GM12878 (cell line): Measurements from ENCODE around the gene MRPL38. TPM values are rescaled to one million over a fixed set of nuclear protein-coding genes. Genes with fewer than 3 reads are reported as not detected.

Source experiments
- ATAC-seq: fragments of 200-7000 bp; cut with Tn5 transposase; 3 replicates; pipeline ENCODE4 v1.9.1; 2020; ENCODE audit warnings: mild to moderate bottlenecking, moderate library complexity
- BruUV-seq: library from RNA; stranded (reverse); fragments of 400-500 nt; replicated peaks from 2 replicates; lab custom pipeline; 2021; lab: Mats Ljungman, UMichigan
- CTCF ChIA-PET: fragments of 300-600 bp; sonication (Branson Sonifier 250); formaldehyde crosslinking; extraction: SDS; loops from one replicate; lab custom pipeline; 2021; ENCODE audit warnings: inconsistent platforms; lab: Yijun Ruan, JAX
- POLR2A ChIA-PET: fragments of 350-600 bp; formaldehyde crosslinking; extraction: SDS; loops from one replicate; lab custom pipeline; 2021; ENCODE audit warnings: inconsistent platforms; lab: Charles Lee
- RAD21 ChIA-PET: fragments of 300-600 bp; sonication (Branson Sonifier 250); formaldehyde crosslinking; loops from one replicate; lab custom pipeline; 2023; ENCODE audit warnings: antibody characterized with exemption; ENCODE audit not compliant: unreplicated experiment; lab: Charles Lee
- SMC1A ChIA-PET: fragments of 300-600 bp; sonication (Branson Sonifier 250); formaldehyde crosslinking; loops from one replicate; lab custom pipeline; 2023; ENCODE audit not compliant: unreplicated experiment, uncharacterized antibody; lab: Charles Lee
- DNase-seq: peaks from one replicate; pipeline ENCODE4 v3.0.0-alpha.2; 2011; ENCODE audit warnings: low read depth, low spot score
- FAIRE-seq: peaks from 3 replicates; lab custom pipeline; 2011; peaks lifted over from hg19 to GRCh38; lab: Jason Lieb, UNC
- H2AFZ ChIP-seq: 2 replicates; pipeline ENCODE4 v1.6.0; 2011; ENCODE audit warnings: low read depth, low read length, control low read depth; ENCODE audit not compliant: control insufficient read depth
- H3K27ac ChIP-seq: 2 replicates; pipeline ENCODE4 v1.5.1; 2011; ENCODE audit warnings: control low read depth; ENCODE audit not compliant: control insufficient read depth, insufficient read depth
- H3K27me3 ChIP-seq, 2 experiments: replicated peaks in 1 of 2; 2 replicates each; pipeline versions ENCODE4 v1.6.0 to v1.6.1; 2011; ENCODE audit warnings: low read length in 1 of 2; ENCODE audit not compliant: control insufficient read depth in 2 of 2, insufficient read depth in 2 of 2
- H3K36me3 ChIP-seq, 2 experiments: 2 replicates each; pipeline ENCODE4 v1.5.1; 2011; ENCODE audit warnings: low read length in 1 of 2; ENCODE audit not compliant: control insufficient read depth in 2 of 2, insufficient read depth in 2 of 2
- H3K4me1 ChIP-seq: 2 replicates; pipeline ENCODE4 v1.6.1; 2011; ENCODE audit warnings: mild to moderate bottlenecking, low read length, moderate library complexity, mixed read lengths; ENCODE audit not compliant: control insufficient read depth, insufficient read depth
- H3K4me2 ChIP-seq: 2 replicates; pipeline ENCODE4 v1.6.0; 2011; ENCODE audit warnings: control low read depth; ENCODE audit not compliant: control insufficient read depth, insufficient read depth
- H3K4me3 ChIP-seq: fragments of 200-600 bp; sonication (generic); 2 replicates; pipeline ENCODE4 v1.5.1; 2016
- H3K79me2 ChIP-seq: 2 replicates; pipeline ENCODE4 v1.6.0; 2011; ENCODE audit warnings: low read length; ENCODE audit not compliant: control insufficient read depth, insufficient read depth
- H3K9ac ChIP-seq: 2 replicates; pipeline ENCODE4 v1.8.0; 2011; ENCODE audit warnings: low read length, control low read depth, mixed read lengths; ENCODE audit not compliant: control insufficient read depth, insufficient read depth
- H3K9me3 ChIP-seq: replicated peaks from 3 replicates; pipeline ENCODE4 v1.5.1; 2011; ENCODE audit warnings: mild to moderate bottlenecking, low read length; ENCODE audit not compliant: control insufficient read depth, insufficient read depth
- H4K20me1 ChIP-seq: 2 replicates; pipeline ENCODE4 v1.6.0; 2011; ENCODE audit not compliant: control insufficient read depth, insufficient read depth
- BACH1 ChIP-seq: fragments of 450-650 bp; IDR thresholded peaks from 2 replicates; pipeline ENCODE4 v1.6.1; 2017; ENCODE audit warnings: mild to moderate bottlenecking, borderline replicate concordance
- FOXK2 ChIP-seq: fragments of 450-650 bp; IDR thresholded peaks from 2 replicates; pipeline ENCODE4 v1.6.1; 2017; ENCODE audit warnings: mild to moderate bottlenecking, moderate library complexity
- HDAC6 ChIP-seq: fragments of 200-600 bp; sonication (generic); IDR thresholded peaks from one replicate; pipeline ENCODE4 v1.8.0; 2017; ENCODE audit warnings: antibody characterized with exemption; ENCODE audit not compliant: unreplicated experiment
- PAX5 ChIP-seq: IDR thresholded peaks from 2 replicates; pipeline ENCODE4 v1.6.1; 2011; ENCODE audit warnings: low read depth, low read length, borderline replicate concordance
- WGBS: methylation state at CpG from one replicate; pipeline ENCODE4 v1.1.6; 2016; ENCODE audit warnings: low lambda C conversion rate; ENCODE audit not compliant: insufficient replicate concordance, insufficient coverage; ENCODE audit errors: missing lambda C conversion rate; 5-methylcytosine and 5-hydroxymethylcytosine counted together
- in situ Hi-C: fragments of 300-500 bp; cut with MboI; formaldehyde crosslinking; loops from 9 replicates; pipeline ENCODE4 v1.14.3; 2018; ENCODE audit warnings: mixed read lengths
- intact Hi-C: fragments of 100-400 bp; cut with micrococcal nuclease; formaldehyde crosslinking; loops from one replicate; pipeline ENCODE4 v1.14.2; 2022; ENCODE audit not compliant: unreplicated experiment
- polyA plus RNA-seq, 11 experiments: library from polyadenylated mRNA; depleted of rRNA in 4 of 11; unstranded in 6 of 11; stranded (reverse) in 5 of 11; fragments of >200 nt; fragmentation: Nextera tagmentation in 4 of 11; fragmentation: Illumina TruSeq in 1 of 11; extraction: Ambion mirVana in 4 of 11; extraction: Trizol in 1 of 11; gene quantifications; 1 replicate in 1 of 11; 2 replicates in 10 of 11; pipeline versions ENCODE4 v1.2.1 to v1.2.3, GENCODE V29; 2011 to 2016; ENCODE audit warnings: inconsistent platforms in 2 of 11, missing spikeins in 2 of 11, low read depth in 1 of 11
- total RNA-seq, 4 experiments: library from RNA; depleted of rRNA in 3 of 4; stranded (reverse); fragments of >200 nt in 3 of 4; fragmentation: Illumina TruSeq in 1 of 4; extraction: Trizol in 1 of 4; gene quantifications; 2 replicates each; pipeline versions ENCODE4 v1.2.1 to v1.2.3, GENCODE V29; 2013 to 2021
- TF ChIP-seq, protein P1 (sequence below): fragments of 450-650 bp; IDR thresholded peaks from 2 replicates; pipeline ENCODE4 v1.6.1; 2018; ENCODE audit warnings: mild to moderate bottlenecking, low read depth, moderate library complexity; ENCODE audit not compliant: partially characterized antibody
- TF ChIP-seq, protein P2 (sequence below): fragments of 450-650 bp; formaldehyde crosslinking; IDR thresholded peaks from 2 replicates; pipeline ENCODE4 v1.4.0; 2020; ENCODE audit warnings: mild to moderate bottlenecking, moderate library complexity
- TF ChIP-seq, protein P3 (sequence below): fragments of 450-650 bp; IDR thresholded peaks from 2 replicates; pipeline ENCODE4 v1.6.1; 2016; ENCODE audit warnings: mild to moderate bottlenecking
- TF ChIP-seq, protein P4 (sequence below): fragments of 450-650 bp; IDR thresholded peaks from 2 replicates; pipeline ENCODE4 v1.6.1; 2017; ENCODE audit warnings: mild to moderate bottlenecking, moderate library complexity
- TF ChIP-seq, protein P5 (sequence below): fragments of 150-350 bp; IDR thresholded peaks from 2 replicates; pipeline ENCODE4 v1.6.1; 2014; ENCODE audit warnings: mild to moderate bottlenecking, low read depth, low read length

MRPL38 gene
- total and polyA plus RNA-seq, 10 of the 15 experiments (the other 5 are each of a cell fraction or from before 2014, with no cell fraction given), result 6.6 to 205 (median 53.1) TPM

DNA sequence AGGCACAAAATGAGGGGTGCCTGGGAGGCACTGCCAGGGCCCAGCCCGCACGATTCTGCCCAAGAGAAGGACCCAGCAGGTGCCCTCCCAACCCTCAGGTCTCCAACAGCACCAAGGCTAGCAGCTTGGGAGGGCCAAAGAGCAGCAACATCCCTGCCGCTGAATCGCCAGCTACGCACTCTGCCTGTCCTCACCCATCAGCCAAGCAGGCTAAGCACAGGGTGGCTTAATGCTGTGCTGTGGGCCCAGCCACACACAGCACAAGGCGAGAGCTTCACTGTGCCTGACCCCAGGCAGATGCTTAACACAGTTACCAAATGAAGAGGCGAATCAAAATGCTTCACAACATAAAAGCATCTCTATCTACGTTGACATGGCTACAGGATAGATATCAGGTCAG, 10.6 kb upstream of the MRPL38 start:
- WGBS, result 92% methylated on average over 8 of the region's 8 CpGs
- no TSS peak for BruUV-seq
- in situ Hi-C loops (no loop called here), intact Hi-C loops (no loop called here)
- no peaks in the 10 kb centered on the region for H3K27me3 ChIP-seq
- no peak overlapping the region for H3K4me2 ChIP-seq
- no peak for DNase-seq
- no peak overlapping the region for H2AFZ ChIP-seq
- RAD21 ChIA-PET, result no interaction called here
- SMC1A ChIA-PET, result no interaction called here
- H3K9ac ChIP-seq, result no peak overlapping the region
- H3K27ac ChIP-seq, result no peak overlapping the region
- no peaks in the 10 kb centered on the region for H3K4me1 ChIP-seq
- no peak for ATAC-seq
- no peak overlapping the region for H3K4me3 ChIP-seq
- H3K9me3 ChIP-seq, result no peaks in the 10 kb centered on the region
- no peaks in the 10 kb centered on the region for H3K79me2 ChIP-seq
- no peaks in the 10 kb centered on the region for H4K20me1 ChIP-seq
- FAIRE-seq, result no peak
- CTCF ChIA-PET, result interaction anchor here (0.8 to 1.3 kb wide), 3 partner anchors 10 to 99 kb away, joined by 3 to 6 read pairs (median 3); partner anchors contain the start of gene MRPL38
- no peaks in the 10 kb centered on the region for H3K36me3 ChIP-seq
- POLR2A ChIA-PET, result interaction anchor here (0.6 kb wide), 1 partner anchor 480 kb away, joined by 5 read pairs; no protein-coding TSS in a partner anchor
- no peak for TF ChIP-seq FOXK2
- TF ChIP-seq, protein P1, sequence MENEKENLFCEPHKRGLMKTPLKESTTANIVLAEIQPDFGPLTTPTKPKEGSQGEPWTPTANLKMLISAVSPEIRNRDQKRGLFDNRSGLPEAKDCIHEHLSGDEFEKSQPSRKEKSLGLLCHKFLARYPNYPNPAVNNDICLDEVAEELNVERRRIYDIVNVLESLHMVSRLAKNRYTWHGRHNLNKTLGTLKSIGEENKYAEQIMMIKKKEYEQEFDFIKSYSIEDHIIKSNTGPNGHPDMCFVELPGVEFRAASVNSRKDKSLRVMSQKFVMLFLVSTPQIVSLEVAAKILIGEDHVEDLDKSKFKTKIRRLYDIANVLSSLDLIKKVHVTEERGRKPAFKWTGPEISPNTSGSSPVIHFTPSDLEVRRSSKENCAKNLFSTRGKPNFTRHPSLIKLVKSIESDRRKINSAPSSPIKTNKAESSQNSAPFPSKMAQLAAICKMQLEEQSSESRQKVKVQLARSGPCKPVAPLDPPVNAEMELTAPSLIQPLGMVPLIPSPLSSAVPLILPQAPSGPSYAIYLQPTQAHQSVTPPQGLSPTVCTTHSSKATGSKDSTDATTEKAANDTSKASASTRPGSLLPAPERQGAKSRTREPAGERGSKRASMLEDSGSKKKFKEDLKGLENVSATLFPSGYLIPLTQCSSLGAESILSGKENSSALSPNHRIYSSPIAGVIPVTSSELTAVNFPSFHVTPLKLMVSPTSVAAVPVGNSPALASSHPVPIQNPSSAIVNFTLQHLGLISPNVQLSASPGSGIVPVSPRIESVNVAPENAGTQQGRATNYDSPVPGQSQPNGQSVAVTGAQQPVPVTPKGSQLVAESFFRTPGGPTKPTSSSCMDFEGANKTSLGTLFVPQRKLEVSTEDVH, result no peak
- TF ChIP-seq, protein P2, sequence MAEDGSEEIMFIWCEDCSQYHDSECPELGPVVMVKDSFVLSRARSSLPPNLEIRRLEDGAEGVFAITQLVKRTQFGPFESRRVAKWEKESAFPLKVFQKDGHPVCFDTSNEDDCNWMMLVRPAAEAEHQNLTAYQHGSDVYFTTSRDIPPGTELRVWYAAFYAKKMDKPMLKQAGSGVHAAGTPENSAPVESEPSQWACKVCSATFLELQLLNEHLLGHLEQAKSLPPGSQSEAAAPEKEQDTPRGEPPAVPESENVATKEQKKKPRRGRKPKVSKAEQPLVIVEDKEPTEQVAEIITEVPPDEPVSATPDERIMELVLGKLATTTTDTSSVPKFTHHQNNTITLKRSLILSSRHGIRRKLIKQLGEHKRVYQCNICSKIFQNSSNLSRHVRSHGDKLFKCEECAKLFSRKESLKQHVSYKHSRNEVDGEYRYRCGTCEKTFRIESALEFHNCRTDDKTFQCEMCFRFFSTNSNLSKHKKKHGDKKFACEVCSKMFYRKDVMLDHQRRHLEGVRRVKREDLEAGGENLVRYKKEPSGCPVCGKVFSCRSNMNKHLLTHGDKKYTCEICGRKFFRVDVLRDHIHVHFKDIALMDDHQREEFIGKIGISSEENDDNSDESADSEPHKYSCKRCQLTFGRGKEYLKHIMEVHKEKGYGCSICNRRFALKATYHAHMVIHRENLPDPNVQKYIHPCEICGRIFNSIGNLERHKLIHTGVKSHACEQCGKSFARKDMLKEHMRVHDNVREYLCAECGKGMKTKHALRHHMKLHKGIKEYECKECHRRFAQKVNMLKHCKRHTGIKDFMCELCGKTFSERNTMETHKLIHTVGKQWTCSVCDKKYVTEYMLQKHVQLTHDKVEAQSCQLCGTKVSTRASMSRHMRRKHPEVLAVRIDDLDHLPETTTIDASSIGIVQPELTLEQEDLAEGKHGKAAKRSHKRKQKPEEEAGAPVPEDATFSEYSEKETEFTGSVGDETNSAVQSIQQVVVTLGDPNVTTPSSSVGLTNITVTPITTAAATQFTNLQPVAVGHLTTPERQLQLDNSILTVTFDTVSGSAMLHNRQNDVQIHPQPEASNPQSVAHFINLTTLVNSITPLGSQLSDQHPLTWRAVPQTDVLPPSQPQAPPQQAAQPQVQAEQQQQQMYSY (CRISPR knock-in tag), result no peak
- TF ChIP-seq, protein P3, sequence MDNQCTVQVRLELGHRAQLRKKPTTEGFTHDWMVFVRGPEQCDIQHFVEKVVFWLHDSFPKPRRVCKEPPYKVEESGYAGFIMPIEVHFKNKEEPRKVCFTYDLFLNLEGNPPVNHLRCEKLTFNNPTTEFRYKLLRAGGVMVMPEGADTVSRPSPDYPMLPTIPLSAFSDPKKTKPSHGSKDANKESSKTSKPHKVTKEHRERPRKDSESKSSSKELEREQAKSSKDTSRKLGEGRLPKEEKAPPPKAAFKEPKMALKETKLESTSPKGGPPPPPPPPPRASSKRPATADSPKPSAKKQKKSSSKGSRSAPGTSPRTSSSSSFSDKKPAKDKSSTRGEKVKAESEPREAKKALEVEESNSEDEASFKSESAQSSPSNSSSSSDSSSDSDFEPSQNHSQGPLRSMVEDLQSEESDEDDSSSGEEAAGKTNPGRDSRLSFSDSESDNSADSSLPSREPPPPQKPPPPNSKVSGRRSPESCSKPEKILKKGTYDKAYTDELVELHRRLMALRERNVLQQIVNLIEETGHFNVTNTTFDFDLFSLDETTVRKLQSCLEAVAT, result no peak
- no peak for TF ChIP-seq BACH1
- TF ChIP-seq PAX5, result no peak
- TF ChIP-seq, protein P4, sequence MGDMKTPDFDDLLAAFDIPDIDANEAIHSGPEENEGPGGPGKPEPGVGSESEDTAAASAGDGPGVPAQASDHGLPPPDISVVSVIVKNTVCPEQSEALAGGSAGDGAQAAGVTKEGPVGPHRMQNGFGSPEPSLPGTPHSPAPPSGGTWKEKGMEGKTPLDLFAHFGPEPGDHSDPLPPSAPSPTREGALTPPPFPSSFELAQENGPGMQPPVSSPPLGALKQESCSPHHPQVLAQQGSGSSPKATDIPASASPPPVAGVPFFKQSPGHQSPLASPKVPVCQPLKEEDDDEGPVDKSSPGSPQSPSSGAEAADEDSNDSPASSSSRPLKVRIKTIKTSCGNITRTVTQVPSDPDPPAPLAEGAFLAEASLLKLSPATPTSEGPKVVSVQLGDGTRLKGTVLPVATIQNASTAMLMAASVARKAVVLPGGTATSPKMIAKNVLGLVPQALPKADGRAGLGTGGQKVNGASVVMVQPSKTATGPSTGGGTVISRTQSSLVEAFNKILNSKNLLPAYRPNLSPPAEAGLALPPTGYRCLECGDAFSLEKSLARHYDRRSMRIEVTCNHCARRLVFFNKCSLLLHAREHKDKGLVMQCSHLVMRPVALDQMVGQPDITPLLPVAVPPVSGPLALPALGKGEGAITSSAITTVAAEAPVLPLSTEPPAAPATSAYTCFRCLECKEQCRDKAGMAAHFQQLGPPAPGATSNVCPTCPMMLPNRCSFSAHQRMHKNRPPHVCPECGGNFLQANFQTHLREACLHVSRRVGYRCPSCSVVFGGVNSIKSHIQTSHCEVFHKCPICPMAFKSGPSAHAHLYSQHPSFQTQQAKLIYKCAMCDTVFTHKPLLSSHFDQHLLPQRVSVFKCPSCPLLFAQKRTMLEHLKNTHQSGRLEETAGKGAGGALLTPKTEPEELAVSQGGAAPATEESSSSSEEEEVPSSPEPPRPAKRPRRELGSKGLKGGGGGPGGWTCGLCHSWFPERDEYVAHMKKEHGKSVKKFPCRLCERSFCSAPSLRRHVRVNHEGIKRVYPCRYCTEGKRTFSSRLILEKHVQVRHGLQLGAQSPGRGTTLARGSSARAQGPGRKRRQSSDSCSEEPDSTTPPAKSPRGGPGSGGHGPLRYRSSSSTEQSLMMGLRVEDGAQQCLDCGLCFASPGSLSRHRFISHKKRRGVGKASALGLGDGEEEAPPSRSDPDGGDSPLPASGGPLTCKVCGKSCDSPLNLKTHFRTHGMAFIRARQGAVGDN, result no peak
- TF ChIP-seq, protein P5, sequence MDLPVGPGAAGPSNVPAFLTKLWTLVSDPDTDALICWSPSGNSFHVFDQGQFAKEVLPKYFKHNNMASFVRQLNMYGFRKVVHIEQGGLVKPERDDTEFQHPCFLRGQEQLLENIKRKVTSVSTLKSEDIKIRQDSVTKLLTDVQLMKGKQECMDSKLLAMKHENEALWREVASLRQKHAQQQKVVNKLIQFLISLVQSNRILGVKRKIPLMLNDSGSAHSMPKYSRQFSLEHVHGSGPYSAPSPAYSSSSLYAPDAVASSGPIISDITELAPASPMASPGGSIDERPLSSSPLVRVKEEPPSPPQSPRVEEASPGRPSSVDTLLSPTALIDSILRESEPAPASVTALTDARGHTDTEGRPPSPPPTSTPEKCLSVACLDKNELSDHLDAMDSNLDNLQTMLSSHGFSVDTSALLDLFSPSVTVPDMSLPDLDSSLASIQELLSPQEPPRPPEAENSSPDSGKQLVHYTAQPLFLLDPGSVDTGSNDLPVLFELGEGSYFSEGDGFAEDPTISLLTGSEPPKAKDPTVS, result no peak
- no peak for TF ChIP-seq HDAC6
